HG02588 (cell line): ENCODE measurements around the gene NEU3.
A peak's percentile ranks its signal among the peaks of the same experiment; 100 is the strongest.
"Not testable (repeated sequence)": the region's sequence is repeated elsewhere in the genome, so short reads cannot be mapped to it uniquely, and the experiment has no call there.

Source experiments
- ATAC-seq: cut with Tn5 transposase; IDR thresholded peaks from one replicate; pipeline ENCODE4 v1.9.1; 2021; ENCODE audit warnings: mild to moderate bottlenecking, moderate library complexity; ENCODE audit not compliant: unreplicated experiment

NEU3 gene

DNA sequence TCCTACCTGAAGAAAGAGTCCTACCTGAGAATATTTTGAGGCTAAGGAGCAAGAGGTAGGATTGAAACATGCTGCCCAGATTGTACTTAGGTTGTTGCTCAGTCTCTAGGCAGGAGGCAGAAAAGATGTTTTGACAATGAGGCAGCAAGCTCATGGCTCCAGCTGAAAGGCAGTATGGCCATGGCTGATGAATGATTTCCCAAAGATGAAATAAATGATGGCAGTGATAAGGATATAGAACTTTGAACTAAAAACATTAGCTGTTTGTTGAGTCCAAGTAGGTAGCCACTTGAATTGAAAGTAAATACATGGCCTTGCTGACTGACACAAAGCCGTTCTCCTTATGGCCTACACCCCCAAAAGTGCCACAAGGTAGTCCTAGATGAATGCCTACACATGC, 6.8 kb upstream of the NEU3 start:
- no peak for ATAC-seq

DNA sequence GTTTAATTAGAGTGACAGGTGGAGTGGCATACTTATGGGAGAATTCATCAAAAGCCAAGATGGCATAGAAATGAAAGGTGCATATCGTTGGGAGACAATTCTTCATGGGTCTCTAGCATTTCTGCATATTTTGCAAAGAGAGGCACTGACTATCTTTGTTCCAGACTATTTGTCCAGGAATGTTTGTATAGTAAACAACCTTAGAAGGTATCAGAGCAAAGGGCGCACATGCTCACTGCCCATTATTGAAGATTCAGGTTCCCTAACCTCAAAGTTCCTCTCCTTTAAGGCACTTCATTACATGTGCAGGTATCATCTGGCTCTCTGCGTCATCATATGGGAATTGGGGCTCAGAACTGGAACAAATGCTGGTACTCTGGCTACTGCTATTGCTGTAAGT, 4.7 kb upstream of the NEU3 start:
- no peak for ATAC-seq

DNA sequence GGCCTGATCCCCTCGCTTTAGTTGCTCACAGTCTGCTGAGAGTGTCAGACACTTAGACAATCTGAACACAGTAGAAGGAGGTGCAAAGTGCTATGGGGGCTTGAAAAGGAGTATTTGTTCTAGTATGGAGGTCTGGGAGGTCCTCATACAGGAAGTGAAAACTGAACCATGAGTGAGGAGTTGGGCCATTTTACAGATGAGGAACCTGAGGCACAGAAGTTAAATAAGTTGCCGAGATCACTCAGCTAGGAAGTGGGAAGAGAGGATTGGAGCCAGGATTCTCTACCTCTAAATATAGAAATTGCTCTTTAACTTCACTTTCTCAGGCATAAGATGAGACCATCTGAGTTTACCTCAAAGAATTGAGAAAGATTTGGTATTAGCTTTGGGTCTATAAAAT, 4.0 kb upstream of the NEU3 start:
- ATAC-seq: no peak

DNA sequence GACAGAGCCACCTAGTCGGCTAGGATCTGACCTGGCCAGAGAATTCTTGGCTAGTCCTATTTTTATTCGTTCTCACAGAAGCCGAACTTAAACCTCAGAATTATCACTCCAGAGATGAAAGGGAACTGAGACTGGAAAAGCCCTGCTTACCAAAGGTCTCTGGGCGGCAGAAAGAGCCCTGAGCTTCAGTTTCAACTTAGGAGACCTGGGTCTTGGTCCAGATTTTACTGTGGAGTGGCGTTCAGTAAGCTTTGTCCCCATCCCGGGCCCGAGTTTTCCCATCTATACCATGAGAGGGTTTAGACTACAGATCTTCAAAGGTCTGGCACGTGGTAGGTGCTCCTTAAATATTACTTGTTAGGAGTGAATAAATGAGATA, 516 bp downstream of the NEU3 start:
- no peak for ATAC-seq

DNA sequence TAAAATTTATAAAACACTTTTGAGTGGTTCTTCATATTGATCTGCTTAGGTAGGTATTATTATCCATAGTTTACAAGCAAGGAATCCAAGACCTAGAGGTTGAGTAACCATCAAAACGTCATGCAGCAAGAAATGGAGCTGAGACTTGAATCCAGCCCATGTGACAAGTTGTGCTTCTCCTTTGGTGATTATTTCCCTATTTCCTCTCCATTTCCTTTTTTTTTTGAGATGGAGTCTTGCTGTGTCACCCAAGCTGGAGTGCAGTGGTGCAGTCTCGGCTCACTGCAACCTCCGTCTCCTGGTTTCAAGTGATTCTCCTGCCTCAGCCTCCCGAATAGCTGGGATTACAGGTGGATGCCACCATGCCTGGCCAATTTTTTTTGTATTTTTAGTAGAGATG, 1.4 kb downstream of the NEU3 start:
- ATAC-seq: not testable (repeated sequence)

DNA sequence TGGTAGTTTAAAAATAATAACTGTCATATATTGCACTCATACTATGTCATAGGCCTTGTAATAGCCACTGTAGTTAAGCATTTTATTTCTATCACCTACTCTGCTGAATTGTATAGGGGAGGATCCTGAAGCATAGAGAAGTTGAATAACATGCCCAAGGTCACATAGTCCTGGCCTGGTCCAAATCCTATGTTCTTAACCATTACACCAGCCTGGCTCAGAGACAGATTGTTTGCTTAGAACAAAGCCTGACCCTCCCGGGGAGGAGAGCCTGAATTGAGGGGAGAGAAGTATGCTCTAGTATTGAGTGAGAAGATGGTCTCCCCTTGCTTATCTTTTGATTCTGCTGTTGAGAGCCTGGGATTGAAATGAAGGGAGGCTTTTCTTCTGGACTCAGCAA, 2.2 kb downstream of the NEU3 start:
- no peak for ATAC-seq

DNA sequence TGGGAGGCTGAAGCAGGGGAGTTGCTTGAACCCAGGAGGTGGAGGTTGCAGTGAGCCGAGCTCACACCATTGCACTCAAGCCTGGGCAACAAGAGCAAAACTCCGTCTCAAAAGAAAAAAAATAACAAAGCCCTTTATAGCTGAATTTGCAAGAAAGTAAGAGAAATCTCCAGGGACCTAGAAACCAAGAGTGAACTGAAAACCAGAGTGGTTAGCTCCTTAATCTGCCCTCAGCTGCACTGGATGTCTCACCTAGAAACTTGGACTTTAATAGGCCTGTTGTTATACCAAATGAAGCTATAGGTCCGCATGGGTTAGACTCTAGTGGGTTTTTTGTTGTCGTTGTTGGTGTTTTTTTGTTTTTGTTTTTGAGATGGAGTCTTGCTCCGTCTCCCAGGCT, 4.1 kb downstream of the NEU3 start:
- ATAC-seq: no peak

DNA sequence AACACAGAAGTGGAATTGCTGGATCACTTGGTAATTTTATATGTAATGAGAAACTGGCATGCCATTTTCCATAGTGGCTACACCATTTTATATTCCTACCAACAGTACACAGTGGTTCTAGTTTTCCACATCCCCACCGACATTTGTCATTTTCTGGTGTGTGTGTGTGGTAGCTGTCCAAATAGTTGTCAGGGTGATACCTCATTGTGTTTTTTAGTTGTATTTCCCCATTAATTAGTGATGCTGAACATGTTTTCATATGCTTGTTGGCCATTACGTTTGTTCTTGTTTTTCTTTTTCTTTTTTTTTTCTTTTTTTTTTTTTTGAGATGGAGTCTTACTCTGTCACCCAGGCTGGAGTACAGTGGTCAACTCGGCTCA, 12.2 kb downstream of the NEU3 start:
- no peak for ATAC-seq

DNA sequence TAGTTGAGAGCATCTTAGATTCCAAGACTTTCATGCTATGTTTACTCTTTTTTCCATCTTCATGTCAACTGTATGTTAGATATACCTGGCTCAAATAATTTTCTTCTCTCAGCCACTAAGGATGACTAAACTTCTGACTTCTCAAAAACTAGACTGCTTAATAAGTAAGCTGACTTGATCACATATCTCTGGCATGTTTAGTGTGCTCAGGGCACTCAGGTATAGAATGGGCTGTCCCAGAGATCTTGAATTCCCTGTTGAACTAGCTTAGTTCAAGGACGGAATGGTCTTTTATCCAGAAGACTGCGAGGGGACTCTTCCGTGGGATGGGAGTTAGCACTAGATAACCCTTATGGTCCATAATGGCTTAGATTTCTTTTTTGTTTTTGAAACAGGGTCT, 13.0 kb downstream of the NEU3 start:
- no peak for ATAC-seq

DNA sequence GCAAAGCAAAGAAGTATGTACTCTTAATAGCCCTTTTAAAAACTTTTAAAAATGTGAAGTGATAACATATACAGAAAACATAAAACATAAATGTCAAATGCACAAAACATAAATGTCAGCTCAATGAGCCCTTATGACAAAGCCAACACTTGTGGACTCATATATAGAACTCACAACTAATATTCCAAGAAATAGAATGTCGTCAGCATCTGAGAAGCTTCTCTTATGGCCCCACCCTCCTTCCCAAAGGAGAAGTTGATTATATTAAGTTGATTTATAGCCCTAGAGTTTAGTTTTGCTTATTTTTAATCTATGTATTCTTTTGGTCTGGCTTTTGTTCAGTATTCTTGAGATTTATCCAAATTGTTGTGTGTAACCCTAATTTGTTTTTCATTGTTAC, 13.8 kb downstream of the NEU3 start:
- no peak for ATAC-seq

DNA sequence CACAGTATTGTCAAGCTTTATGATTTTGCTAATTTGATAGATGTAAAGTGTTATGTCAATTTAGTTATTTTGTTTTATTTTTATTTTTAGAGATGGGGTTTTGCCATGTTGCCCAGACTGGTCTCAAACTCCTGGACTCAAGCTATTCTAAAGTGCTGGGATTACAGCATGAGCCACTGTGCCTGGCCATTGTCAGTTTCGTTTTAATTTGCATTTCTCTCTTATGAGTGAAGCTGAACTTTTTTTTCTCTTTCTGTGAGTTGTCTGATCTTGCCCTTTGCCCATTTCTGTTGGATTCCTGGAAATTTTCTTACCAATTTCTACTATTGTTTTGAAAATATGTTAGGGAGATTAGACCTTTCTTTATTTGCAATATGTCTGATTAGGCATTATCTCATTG, 15.5 kb downstream of the NEU3 start:
- no peak for ATAC-seq

DNA sequence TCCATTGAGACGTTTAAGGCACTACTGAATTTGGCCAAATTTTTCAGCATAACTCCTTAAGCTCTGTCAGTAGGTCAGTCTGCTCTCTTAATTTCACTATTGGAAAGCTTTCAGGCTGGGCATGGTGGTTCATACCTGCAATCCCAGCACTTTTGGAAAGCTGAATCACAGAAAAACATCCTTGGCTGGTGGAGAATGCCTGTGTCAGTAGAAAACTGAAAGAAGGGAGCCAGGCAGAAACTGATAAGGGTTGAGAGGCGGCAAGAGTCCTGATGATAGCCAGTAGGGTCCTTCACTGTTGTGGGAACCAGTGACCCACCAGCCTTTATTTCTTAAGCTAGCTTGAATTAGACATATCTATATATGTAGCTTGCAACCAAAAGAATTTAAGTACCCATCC, 22.6 kb downstream of the NEU3 start:
- no peak for ATAC-seq

DNA sequence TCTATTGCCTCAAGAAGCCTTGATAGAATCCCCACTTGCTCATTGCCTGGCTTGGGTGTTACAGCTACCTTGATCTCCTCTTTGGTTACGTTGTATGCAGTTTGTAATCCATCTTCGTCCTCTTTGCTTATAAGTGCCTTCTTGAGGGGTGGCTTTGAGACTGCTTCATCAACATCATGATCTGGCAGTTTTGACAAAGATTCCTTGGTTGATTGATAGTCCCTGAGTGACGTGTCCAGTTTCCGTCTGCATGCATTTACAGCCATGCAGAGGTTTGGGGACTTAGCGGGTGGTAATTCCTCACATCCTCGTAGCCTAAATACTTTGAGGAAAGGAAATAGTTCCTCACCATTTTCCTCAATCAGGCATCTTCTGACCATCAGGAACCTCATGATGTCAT, 23.1 kb downstream of the NEU3 start:
- no peak for ATAC-seq

DNA sequence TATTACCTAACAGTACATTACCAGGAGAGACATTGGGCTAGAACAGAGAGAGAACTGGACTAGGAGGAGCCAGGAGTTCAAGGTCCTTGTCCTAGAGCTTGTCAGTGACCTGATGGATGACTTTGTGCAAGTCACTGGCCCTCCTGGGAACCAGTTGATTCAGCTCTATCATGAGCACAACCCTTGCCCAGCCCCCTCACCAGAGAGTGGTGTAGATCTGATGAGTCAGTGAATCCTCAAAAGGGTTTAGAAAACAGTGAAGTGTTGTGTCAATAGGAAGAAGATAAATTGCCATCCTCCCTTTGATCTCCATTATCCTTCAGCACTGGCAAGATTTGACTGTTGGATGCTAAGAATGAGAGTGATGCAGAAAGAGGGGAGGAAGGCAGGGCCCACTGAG, 24.3 kb downstream of the NEU3 start:
- no peak for ATAC-seq

DNA sequence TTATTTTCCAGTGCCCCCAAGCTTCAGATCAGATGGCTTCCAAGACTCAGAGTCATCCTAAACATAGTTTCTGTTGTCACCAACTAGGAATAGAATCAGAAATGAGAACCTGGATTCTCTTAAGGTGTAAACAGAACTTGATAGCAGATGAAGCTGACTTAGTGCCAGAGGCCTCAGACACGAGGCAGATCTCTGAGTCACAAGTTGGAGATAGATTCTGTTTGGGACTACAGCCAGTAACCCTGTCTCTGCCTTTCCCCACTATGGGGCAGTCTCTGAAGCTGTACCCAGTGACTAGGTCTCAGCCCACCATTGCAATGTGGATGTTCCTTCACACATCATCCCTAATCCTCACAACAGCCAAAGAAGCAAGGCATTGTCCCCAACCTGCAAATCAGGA, 25.4 kb downstream of the NEU3 start:
- ATAC-seq: no peak

DNA sequence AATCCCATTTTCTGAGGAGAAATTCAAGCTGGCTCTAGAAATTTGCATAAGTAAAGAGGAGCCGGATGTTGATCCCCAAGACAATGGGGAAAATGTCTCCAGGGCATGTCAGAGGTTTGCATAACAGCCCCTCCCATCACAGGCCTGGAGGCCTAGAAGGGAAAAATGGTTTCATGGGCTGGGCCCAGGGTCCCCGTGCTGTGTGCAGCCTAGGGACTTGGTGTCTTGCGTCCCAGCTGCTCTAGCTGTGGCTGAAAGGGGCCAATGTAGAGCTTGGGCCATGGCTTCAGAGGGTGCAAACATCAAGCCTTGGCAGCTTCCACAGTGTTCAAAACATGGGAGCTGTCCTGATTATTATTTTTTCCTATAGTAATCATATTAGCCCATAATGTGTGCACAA, 30.5 kb downstream of the NEU3 start:
- not testable (repeated sequence) for ATAC-seq

DNA sequence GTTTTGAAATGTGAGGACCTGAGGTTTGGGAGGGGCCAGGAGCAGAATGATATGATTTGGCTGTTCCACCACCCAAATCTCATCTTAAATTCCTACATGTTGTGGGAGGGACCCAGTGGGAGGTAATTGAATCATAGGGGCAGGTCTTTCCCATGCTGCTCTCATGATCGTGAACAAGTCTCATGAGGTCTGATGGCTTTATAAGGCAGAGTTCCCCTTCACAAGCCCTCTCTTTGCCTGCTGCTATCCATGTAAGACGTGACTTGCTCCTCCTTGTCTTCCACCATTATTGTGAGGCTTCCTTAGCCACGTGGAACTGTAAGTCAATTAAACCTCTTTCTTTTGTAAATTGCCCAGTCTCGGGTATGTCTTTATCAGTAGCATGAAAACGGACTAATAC, 31.6 kb downstream of the NEU3 start:
- not testable (repeated sequence) for ATAC-seq

DNA sequence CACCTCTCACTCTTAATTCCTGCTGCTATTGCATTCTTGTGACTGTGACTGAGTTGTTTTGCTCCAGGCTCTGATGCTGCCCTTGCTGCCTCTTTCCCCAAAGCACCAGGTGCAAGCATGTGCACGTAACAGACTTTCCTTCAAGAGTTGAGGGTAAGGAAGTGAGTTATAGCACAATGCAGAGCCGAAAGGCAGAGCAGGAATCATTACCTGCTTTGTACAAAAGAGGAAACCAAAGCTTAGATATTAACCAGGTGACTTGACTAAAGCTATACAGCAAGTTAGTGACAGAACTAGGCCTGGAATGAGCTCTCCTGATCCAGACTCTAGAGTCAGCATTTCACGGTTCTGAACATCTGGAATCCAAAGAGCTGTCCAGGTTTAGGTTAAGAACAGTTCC, 33.6 kb downstream of the NEU3 start:
- peak; percentile 32 for ATAC-seq

DNA sequence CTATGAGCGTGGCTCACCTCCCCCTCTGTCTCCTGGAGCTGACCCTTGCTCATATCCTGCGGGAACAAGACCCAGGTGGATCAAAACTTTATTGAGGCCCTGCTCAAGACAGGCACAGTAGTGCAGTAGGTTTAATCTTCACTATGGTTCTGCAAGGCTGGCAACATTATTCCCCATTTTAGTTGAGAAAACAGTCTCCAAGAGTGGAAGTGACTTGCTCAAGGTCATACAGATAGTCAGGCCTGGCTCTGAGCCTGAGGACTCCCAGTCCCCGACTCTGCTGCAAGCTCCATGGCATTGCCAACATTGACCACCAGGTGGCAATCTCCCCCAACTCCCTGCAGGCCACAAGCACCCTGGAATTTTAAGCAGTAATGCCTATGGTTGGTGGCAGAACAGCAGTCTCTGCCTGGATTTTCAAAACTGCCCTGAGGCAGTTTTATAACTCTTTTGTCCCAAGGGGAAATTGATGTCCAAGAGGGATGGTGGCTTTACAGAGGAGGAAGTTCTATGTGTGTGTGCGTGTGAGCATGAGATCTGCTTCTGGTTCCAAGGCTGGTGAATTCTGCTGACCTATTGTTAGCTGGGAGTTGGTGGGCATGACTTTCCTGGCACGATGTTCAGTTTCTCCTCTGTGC, 34.1 kb downstream of the NEU3 start:
- peak; percentile 72 for ATAC-seq

DNA sequence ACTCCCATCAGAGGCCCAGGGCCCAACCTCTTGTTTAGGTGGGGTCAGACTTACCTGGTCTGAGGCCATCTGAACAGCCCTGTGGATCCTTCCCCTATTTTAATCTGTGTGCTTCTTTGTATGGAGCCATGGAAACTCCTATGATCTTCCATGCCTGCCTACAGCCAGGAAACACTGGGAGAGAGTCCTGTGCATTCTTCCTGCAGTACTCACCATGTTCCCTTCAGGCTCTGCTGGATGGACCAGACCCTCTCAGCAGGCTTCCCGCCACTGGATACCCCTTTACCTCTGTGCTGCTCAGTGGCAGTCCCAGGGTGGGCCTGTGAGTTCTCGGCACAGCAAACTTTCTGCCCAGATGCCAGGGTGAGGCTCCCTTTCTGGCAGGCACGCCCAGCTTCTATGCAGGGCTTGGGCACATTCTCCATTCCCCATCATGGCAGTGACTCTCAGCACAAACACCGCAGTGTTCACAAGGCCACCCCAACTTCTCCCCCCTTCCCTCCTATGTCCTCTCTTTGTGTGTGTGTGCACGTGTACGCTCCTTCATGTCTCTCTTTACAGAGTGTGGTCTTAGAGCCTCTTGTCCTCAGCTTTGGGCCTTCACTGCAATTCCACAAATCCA, 34.8 kb downstream of the NEU3 start:
- ATAC-seq: no peak

DNA sequence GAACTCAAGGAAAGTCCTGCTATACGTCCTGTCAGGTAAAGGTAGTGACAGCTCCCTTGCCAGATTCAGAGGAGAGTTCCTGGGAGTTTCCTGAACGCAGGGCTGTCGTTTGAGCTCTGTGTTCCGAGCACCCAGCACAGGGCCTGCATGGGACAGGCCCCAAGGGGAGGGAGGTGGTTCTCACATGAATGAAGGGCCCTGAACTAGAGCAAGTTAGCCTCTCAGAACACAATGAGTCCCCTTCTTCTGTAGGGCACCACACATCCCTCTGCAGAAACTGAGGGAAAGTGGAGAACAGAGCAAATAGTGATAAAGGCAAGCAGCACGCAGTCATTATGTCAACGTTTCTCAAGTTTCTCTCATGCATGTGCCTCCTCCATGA, 35.3 kb downstream of the NEU3 start:
- no peak for ATAC-seq

DNA sequence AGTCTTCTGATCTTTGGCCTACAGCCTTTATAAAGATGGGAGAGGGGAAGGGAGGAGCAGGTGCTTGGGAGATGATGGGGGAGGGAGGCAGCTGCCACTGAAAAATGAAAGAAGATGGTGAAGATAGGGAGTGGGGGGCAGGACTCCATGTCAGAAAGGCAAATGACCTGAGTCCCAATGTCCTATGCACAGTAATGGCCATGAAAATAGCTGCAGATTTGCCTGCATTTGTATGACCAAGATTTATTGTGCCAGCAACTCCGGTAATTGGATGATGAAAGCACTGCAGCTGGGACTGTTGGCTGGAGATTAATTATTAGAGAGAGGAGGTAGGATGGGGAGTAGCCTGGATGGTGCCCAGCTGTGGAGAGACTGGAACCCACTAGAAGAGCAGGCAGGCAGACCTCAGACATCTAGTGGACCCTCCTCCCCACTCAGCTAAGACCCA, 36.1 kb downstream of the NEU3 start:
- ATAC-seq: no peak

DNA sequence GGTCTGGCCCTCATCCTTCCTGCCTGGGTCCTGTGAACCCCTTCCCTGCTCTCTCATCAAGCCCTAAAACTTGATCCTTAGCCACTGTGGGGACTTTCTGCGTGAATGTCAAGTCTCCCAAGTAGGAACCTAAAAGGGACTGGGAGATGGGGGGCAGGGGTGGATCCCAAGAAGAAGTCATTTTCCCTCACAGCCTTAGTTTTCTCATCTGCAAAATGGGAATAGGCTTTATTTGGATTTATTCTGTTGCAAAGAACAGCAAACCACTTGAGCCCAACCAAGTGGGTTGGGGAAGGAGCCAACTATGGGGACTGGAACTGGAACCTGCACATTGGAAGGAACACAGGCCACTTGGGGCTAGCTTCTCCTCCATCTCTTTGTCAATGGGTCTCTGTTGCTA, 36.8 kb downstream of the NEU3 start:
- no peak for ATAC-seq
